Left lung (tissue), 10 donors: ENCODE results near the gene RASAL2. TPM values are rescaled to one million over a fixed set of nuclear protein-coding genes. Genes with fewer than 3 reads are reported as not detected.

Experiments
- ATAC-seq: fragments of 200-7000 bp; cut with Tn5 transposase; one replicate; pipeline ENCODE4 v1.9.1; 2020; ENCODE audit warnings: moderate library complexity
- DNase-seq, 4 donors: peaks; one replicate each; pipeline ENCODE4 v3.0.0-alpha.2; 2013 to 2020
- H3K27ac ChIP-seq, 2 donors: fragments of 200-600 bp; sonication (generic) in 1 of 2; one replicate each; pipeline versions ENCODE4 v1.5.0 to v1.8.0; 2020 to 2021
- H3K27me3 ChIP-seq, 2 donors: fragments of 200-600 bp; sonication (generic) in 1 of 2; one replicate each; pipeline versions ENCODE4 v1.5.0 to v1.8.0; 2020 to 2021
- H3K36me3 ChIP-seq, 2 donors: fragments of 200-600 bp; sonication (generic) in 1 of 2; one replicate each; pipeline versions ENCODE4 v1.5.0 to v1.8.0; 2020 to 2021
- H3K4me1 ChIP-seq, 2 donors: fragments of 200-600 bp; one replicate each; pipeline ENCODE4 v1.8.0; 2021
- H3K4me3 ChIP-seq, 2 donors: fragments of 200-600 bp; sonication (generic) in 1 of 2; one replicate each; pipeline versions ENCODE4 v1.5.0 to v1.8.0; 2020 to 2021; ENCODE audit warnings: mild to moderate bottlenecking in 1 of 2
- H3K9me3 ChIP-seq, 2 donors: fragments of 200-600 bp; sonication (generic) in 1 of 2; one replicate each; pipeline versions ENCODE4 v1.5.0 to v1.8.0; 2020 to 2021
- CTCF ChIP-seq, 2 donors: fragments of 200-600 bp; sonication (generic) in 1 of 2; IDR thresholded peaks; one replicate each; pipeline versions ENCODE4 v1.5.0 to v1.8.0; 2021; ENCODE audit warnings: antibody characterized with exemption in 2 of 2
- intact Hi-C, 2 donors: fragments of 100-400 bp; cut with DNase I; formaldehyde crosslinking; loops; one replicate each; pipeline versions ENCODE4 v1.11.2 to v1.14.2; 2022
- polyA plus RNA-seq, 6 donors: library from polyadenylated mRNA; unstranded; fragments of 120-200 nt; gene quantifications; one replicate each; pipeline ENCODE4 v1.2.1, GENCODE V29; 2013; ENCODE audit not compliant: insufficient read length in 6 of 6
- total RNA-seq, 2 donors: library from RNA; stranded (reverse); fragmentation: NEBNext Ultra II Directional; extraction: Animal tissue kit (Norgen Biotek cat#: 25700); gene quantifications; one replicate each; pipeline ENCODE4 v1.2.1, GENCODE V29; 2021
- donor health status: DM: no; HTN: yes; CAD: no.
- donor health status: DM: no; HTN: no; CAD: no.

Gene RASAL2
- total and polyA plus RNA-seq, 8 donors, result 26.4 to 35.6 (median 29.5) TPM

GRCh38 chr1:178527117-178527516 is 433.2 kb downstream of the RASAL2 start:
- intact Hi-C loops, result no loop called here

GRCh38 chr1:178528228-178528952 is 434.5 kb downstream of the RASAL2 start:
- no peaks in the 10 kb centered on the region for H3K27me3 ChIP-seq
- intact Hi-C loops, result no loop called here
- no peak for TF ChIP-seq CTCF (IDR thresholded peaks at IDR 0.05)
- no peaks in the 10 kb centered on the region for H3K9me3 ChIP-seq
- peaks cover 0 to 4% of the 10 kb centered on the region in 2 donors for H3K4me1 ChIP-seq
- DNase-seq (no peak), ATAC-seq (no peak)
- no peak overlapping the region for H3K27ac ChIP-seq
- no peaks in the 10 kb centered on the region for H3K36me3 ChIP-seq
- H3K4me3 ChIP-seq, result no peak overlapping the region

More at GRCh38 chr1:178527117-178527516, 433.2 kb downstream of the RASAL2 start:
- ATAC-seq, result no peak
- H3K36me3 ChIP-seq, result no peaks in the 10 kb centered on the region
- no peaks in the 10 kb centered on the region for H3K9me3 ChIP-seq
- DNase-seq, result no peak
- no peak overlapping the region for H3K27ac ChIP-seq
- no peak for TF ChIP-seq CTCF (IDR thresholded peaks at IDR 0.05)
- H3K27me3 ChIP-seq, result no peaks in the 10 kb centered on the region
- H3K4me1 ChIP-seq, result peaks cover 0 to 2% of the 10 kb centered on the region in 2 donors
- H3K4me3 ChIP-seq, result no peak overlapping the region

- H3K4me1 ChIP-seq, result peaks cover 0 to 4% of the 10 kb centered on the region in 2 donors
- H3K36me3 ChIP-seq, result no peaks in the 10 kb centered on the region
- no peak for DNase-seq
- H3K9me3 ChIP-seq, result no peaks in the 10 kb centered on the region
- H3K4me3 ChIP-seq, result no peak overlapping the region
- TF ChIP-seq CTCF (IDR thresholded peaks at IDR 0.05), result no peak
- intact Hi-C loops, result no loop called here
- H3K27me3 ChIP-seq, result no peaks in the 10 kb centered on the region
- ATAC-seq, result no peak
- H3K27ac ChIP-seq, result no peak overlapping the region
These were observed 435.0 kb downstream of the RASAL2 start for GRCh38 chr1:178528953-178529335.

- TF ChIP-seq CTCF (IDR thresholded peaks at IDR 0.05), result no peak
- intact Hi-C loops, result loop anchor here in 1 of 2 donors (10.0 kb wide), 1 partner anchor 475 kb away; no protein-coding TSS in a partner anchor
- H3K4me1 ChIP-seq, result peaks cover 0 to 4% of the 10 kb centered on the region in 2 donors
- H3K27me3 ChIP-seq, result no peaks in the 10 kb centered on the region
- no peak overlapping the region for H3K4me3 ChIP-seq
- no peak overlapping the region for H3K27ac ChIP-seq
- ATAC-seq (no peak), DNase-seq (no peak)
- H3K9me3 ChIP-seq, result no peaks in the 10 kb centered on the region
- no peaks in the 10 kb centered on the region for H3K36me3 ChIP-seq
These were observed 435.6 kb downstream of the RASAL2 start for GRCh38 chr1:178529364-178530036.

- H3K27me3 ChIP-seq, result no peaks in the 10 kb centered on the region
- TF ChIP-seq CTCF (IDR thresholded peaks at IDR 0.05), result no peak
- no peak for ATAC-seq
- H3K4me3 ChIP-seq, result no peak overlapping the region
- DNase-seq, result no peak
- H3K27ac ChIP-seq, result no peak overlapping the region
- peaks cover 0 to 4% of the 10 kb centered on the region in 2 donors for H3K4me1 ChIP-seq
- no peaks in the 10 kb centered on the region for H3K36me3 ChIP-seq
- H3K9me3 ChIP-seq, result no peaks in the 10 kb centered on the region
- intact Hi-C loops, result loop anchor here in 1 of 2 donors (10.0 kb wide), 1 partner anchor 475 kb away; no protein-coding TSS in a partner anchor
These were observed 436.1 kb downstream of the RASAL2 start for GRCh38 chr1:178530037-178530402.
